Renal cortex interstitium (tissue), 11 donors: ENCODE results near the gene DIP2C. TPM values are rescaled to one million over a fixed set of nuclear protein-coding genes. Genes with fewer than 3 reads are reported as not detected.
"Not testable (repeated sequence)": the region's sequence is repeated elsewhere in the genome, so short reads cannot be mapped to it uniquely, and the experiment has no call there.

Experiments
- DNase-seq, 11 donors: peaks; one replicate each; pipeline ENCODE4 v3.0.0-alpha.2; 2013; ENCODE audit warnings: low read depth in 9 of 11, low spot score in 4 of 11; ENCODE audit errors: extremely low read depth in 1 of 11
- polyA plus RNA-seq, 3 donors: library from polyadenylated mRNA; unstranded; fragments of 120-200 nt; gene quantifications; one replicate each; pipeline ENCODE4 v1.2.1, GENCODE V29; 2013; ENCODE audit not compliant: insufficient read length in 3 of 3

DIP2C gene
- polyA plus RNA-seq, 3 donors = 20.7 to 23.7 (median 23.4) TPM

- DNase-seq = not testable (repeated sequence)
Observed at GRCh38 chr10:265816-266588, 423.5 kb downstream of the DIP2C start.

DNA sequence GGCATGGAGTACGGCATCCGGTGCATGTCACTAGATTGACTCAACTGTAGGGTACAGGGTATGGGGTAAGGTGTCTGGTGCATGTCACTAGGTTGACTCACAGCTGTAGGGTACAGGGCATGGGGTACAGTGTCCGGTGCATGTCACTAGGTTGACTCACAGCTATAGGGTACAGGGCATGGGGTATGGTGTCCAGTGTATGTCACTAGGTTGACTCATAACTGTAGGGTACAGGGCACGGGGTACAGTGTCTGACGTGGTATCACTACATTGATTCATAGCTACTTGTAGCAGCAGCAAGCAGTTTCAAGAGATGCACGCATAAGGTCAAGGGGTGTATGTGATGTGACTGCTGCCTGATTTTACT lies 424.4 kb downstream of the DIP2C start:
- not testable (repeated sequence) for DNase-seq

DNA sequence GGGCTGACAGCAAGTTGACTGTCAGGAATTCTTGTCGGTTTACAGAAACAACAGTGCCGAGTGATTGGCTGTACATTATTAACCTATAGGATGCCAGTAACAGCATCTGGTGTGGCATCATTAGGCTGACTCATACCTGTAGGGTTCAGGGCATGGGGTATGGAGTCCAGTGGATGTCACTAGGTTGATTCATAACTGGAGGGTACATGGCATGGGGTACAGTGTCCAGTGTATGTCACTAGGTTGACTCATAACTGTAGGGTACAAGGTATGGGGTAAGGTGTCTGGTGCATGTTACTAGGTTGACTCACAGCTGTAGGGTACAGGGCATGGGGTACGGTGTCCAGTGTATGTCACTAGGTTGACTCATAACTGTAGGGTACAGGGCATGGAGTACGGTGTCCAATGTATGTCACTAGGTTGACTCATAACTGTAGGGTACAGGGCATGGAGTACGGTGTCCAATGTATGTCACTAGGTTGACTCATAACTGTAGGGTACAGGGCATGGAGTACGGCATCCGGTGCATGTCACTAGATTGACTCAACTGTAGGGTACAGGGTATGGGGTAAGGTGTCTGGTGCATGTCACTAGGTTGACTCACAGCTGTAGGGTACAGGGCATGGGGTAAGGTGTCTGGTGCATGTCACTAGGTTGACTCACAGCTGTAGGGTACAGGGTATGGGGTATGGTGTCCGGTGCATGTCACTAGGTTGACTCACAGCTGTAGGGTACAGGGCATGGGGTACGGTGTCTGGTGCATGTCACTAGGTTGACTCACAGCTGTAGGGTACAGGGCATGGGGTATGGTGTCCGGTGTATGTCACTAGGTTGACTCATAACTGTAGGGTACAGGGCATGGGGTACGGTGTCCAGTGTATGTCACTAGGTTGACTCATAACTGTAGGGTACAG lies 425.1 kb downstream of the DIP2C start:
- DNase-seq = not testable (repeated sequence)

DNA sequence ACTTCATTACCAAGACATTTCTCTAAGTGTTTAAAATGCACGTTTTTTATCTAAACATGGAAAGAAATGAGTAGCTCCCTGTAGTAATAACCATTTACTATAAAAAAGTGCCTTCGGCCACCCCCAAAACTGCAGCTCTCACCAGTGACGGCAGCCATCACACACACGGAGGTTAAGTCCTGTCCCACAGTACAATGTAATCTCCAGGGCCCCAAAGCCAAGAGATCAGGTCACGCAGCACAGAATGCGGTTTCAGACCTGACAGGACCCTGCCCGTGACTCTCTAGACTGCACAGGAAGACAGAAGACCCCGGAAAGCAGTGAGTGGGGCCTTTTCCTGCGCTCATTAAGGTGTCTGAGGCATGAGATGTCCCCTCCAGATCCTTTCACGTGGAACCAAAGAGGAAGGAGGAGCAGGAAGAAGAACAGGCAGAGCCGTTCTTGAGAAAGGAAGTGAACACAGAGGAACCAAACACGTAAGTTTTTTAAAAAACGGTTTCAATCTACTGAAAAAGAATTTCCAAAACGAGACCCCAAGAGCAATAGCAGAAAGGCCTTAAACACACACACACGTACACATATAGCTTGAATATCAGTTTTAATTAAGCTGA lies 428.5 kb downstream of the DIP2C start:
- DNase-seq = no peak

GRCh38 chr10:251982-252582 lies 437.4 kb downstream of the DIP2C start:
- no peak for DNase-seq

DNA sequence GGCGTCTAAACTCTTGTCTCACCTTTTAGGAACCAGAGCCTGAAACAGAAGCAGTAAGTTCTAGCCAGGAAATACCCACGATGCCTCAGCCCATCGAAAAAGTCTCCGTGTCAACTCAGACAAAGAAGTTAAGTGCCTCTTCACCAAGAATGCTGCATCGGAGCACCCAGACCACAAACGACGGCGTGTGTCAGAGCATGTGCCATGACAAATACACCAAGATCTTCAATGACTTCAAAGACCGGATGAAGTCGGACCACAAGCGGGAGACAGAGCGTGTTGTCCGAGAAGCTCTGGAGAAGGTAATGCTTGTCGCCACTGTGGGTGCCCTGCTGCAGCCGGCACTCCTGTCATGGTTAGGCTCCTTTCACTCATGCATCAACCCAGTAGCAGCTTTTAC lies 441.2 kb downstream of the DIP2C start:
- no peak for DNase-seq

DNA sequence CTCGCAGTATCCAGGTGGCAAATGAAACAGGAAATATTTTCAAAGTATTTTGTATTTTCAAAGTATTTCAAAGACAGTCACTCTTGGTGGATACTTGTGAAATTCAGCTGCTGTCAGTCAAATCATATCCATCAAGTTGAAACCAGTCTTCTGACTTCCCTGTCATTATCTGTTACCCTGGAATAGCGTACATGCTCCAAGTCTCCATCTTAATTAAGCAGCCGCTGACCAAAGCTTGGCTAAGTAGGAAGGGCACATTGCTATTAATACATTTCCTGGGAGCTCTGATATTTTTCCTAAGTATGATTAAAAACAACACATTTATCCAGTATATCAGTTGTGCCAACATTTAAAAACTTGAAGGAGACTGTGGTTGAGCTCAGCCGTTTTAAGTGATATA lies 442.0 kb downstream of the DIP2C start:
- DNase-seq = no peak

DNA sequence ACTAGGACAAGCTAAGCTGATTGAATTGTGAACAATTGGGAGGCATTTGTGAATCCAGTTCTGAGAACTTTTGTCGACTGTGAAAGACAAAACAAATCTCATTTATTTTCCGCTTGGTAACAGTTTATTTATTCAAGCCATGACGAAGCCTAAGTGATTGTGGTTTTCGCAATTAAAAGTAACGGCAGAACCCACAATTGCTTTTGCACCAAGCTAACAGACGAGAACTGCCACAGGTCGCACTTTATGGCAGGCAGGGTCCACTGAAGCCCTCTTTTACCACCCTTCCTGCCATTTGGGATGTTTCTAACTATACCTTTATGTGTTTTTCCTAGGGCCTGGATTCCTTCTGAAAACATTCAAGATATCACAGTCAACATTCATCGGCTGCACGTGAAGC lies 443.0 kb downstream of the DIP2C start:
- DNase-seq = no peak

DNA sequence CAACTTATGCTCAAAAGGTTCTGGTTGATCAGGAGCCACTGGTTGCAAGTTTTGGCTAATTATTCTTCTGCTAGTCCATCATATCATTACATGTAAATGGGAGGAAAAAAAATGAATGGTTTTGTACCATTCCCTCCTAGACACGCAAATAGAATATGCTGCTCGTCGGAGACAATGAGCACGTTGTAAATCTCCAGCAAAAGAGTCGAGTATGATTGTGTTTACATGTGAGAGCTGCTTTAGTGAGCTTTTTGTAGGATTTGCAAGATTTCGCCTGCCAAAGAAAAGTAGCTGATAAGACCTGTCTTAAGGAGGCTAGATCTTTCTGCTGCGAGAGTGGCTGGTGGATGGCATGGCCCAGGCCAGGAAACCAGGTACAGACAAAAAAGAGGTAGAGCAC lies 445.2 kb downstream of the DIP2C start:
- DNase-seq = no peak

GRCh38 chr10:241966-242643 lies 447.4 kb downstream of the DIP2C start:
- no peak for DNase-seq

DNA sequence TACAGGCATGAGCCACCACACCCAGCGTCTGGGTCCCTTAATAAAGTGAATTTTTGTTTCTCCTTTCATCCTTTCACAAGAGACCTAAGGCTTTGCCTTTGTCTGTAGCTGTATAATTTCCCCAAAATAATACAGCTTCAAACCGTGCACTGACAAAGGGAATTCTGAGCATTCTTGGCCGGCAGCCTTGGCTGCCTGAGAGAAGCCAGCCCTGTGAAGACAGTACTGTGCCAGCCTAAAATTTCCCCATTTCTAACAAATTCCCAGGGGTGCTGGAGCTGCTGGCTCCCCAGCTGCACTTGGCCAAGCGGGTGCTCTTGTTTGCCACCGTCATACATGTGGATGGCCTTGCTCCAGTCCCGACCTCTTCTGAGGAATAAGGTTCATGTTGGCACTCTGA lies 448.0 kb downstream of the DIP2C start:
- no peak for DNase-seq

DNA sequence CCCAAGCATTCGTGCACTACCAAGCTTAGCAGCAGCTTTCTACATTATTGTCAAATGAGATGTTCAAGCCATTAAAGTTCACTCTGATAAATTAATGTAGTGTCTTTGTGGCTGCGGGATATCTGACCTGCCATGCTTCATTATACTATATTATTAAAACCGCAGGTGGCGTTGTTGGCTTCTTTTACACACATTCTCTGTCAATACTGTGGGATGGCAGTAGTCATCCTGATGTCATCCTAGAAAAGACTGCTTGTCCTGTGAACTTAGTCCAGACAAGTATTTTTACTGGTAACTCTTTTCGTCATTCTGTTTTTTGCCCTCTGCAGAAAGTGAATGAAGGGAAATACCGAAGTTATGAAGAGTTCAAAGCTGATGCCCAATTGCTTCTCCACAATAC lies 450.4 kb downstream of the DIP2C start:
- no peak for DNase-seq

DNA sequence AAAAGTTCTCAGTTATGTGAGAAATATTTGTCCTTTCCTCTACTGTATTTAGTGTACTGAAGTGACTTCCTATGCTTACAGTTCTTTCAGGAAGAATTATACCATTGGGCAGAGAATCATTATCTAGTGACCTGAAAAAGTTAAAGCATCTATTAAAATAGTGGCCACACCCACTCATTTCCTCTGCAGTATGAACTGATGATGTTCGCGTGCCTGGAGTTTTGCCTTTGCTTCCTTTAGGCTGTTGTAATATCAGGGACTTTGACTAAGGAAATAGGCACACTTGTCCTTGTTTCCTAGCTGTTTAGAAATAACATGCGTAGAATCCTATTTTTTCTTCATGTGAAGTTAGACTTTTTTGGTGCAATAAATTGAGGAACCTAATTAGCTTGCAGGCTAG lies 453.6 kb downstream of the DIP2C start:
- no peak for DNase-seq

DNA sequence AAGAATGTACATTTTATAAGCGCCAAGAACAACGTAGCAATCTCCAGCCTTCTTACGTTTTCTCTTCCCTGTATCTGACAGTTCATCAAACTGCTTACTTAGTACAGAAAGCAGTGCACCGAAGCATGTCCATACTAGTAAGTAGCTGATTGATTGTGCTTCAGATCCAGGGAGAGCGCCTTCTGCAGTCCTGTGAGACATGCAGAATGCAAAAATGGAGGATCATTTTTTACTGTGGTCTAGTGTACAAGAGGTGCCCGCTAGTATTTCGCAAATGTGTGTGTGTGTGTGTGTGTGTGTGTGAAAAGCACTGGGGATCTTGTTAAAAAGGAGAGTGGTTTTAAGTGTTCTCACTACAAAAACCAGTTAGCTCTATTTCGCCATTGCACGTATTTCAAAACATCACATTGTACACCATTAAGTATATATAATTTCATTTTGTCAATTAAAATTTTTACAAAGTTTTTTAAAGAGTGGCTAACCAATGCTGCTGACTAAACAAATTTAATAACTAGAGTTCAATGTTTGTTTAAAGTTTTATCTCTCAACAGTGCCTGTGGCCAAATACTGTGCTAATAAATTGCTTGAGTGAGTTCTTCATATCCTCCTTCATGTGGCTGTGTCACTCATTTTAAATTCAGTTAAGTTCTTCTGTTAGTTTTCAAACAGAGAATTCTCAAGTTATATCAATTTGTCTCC lies 454.6 kb downstream of the DIP2C start:
- no peak for DNase-seq

- DNase-seq = no peak
Observed at GRCh38 chr10:232878-233277, 456.6 kb downstream of the DIP2C start.

GRCh38 chr10:232061-232460 lies 457.4 kb downstream of the DIP2C start:
- DNase-seq = no peak

GRCh38 chr10:230758-231157 lies 458.7 kb downstream of the DIP2C start:
- no peak for DNase-seq

- no peak for DNase-seq
Observed at GRCh38 chr10:228366-228765, 461.1 kb downstream of the DIP2C start.
